ENCODE results near the gene ERCC8. TPM values are rescaled to one million over a fixed set of nuclear protein-coding genes. Genes with fewer than 3 reads are reported as not detected.

Gene ERCC8
- total and polyA plus RNA-seq, 12 donors: 3.7 to 23.3 (median 9.7) TPM

- TF ChIP-seq POLR2A (IDR thresholded peaks at IDR 0.05): no peak
- TF ChIP-seq CTCF (IDR thresholded peaks at IDR 0.05): peak in 5 of 6 experiments; percentile 12 to 63 (median 49)
- H3K4me1 ChIP-seq (replicated peaks in 1 of 2): no peaks in the 10 kb centered on the region
- no peaks in the 10 kb centered on the region for H3K27me3 ChIP-seq
- no peak overlapping the region for H3K27ac ChIP-seq
- no peak for DNase-seq
- no peaks in the 10 kb centered on the region for H3K9me3 ChIP-seq (replicated peaks in 1 of 3)
- no peak overlapping the region for H3K4me3 ChIP-seq
- H3K36me3 ChIP-seq (replicated peaks in 1 of 2): no peaks in the 10 kb centered on the region
- intact Hi-C loops (cut with DNase I): loop anchor here in 1 of 2 donors (10.0 kb wide), 1 partner anchor 976 kb away; no protein-coding TSS in a partner anchor
These were observed 14.3 kb upstream of the ERCC8 start for GRCh38 chr5:60959156-60959555.

- no peak overlapping the region for H3K4me3 ChIP-seq
- intact Hi-C loops (cut with DNase I): loop anchor here in 1 of 2 donors (10.0 kb wide), 1 partner anchor 976 kb away; no protein-coding TSS in a partner anchor
These were observed 13.8 kb upstream of the ERCC8 start for GRCh38 chr5:60958712-60959111.

GRCh38 chr5:60958088-60958487 is 13.2 kb upstream of the ERCC8 start:
- DNase-seq: no peak
- Histone ChIP-seq H3K4me3 (no peak overlapping the region), H3K4me1 (replicated peaks in 1 of 2) (no peaks in the 10 kb centered on the region), H3K9me3 (replicated peaks in 1 of 3) (no peaks in the 10 kb centered on the region), H3K36me3 (replicated peaks in 1 of 2) (no peaks in the 10 kb centered on the region), H3K27me3 (no peaks in the 10 kb centered on the region), H3K27ac (no peak overlapping the region)
- TF ChIP-seq CTCF (IDR thresholded peaks at IDR 0.05): no peak
- no peak for TF ChIP-seq POLR2A (IDR thresholded peaks at IDR 0.05)
- intact Hi-C loops (cut with DNase I): loop anchor here in 1 of 2 donors (10.0 kb wide), 1 partner anchor 977 kb away; no protein-coding TSS in a partner anchor

More at GRCh38 chr5:60958712-60959111, 13.8 kb upstream of the ERCC8 start:
- no peaks in the 10 kb centered on the region for H3K4me1 ChIP-seq (replicated peaks in 1 of 2)
- WGBS, 4 donors: 93 to 97% (median 96%) methylated on average over 2 of the region's 2 CpGs
- no peak for DNase-seq
- no peak for TF ChIP-seq POLR2A (IDR thresholded peaks at IDR 0.05)
- no peak for TF ChIP-seq CTCF (IDR thresholded peaks at IDR 0.05)
- no peaks in the 10 kb centered on the region for H3K36me3 ChIP-seq (replicated peaks in 1 of 2)
- H3K27me3 ChIP-seq: no peaks in the 10 kb centered on the region
- H3K27ac ChIP-seq: no peak overlapping the region
- H3K9me3 ChIP-seq (replicated peaks in 1 of 3): no peaks in the 10 kb centered on the region

- Histone ChIP-seq H3K36me3 (replicated peaks in 1 of 2) (no peaks in the 10 kb centered on the region), H3K27ac (no peak overlapping the region), H3K4me1 (replicated peaks in 1 of 2) (no peaks in the 10 kb centered on the region), H3K4me3 (no peak overlapping the region), H3K9me3 (replicated peaks in 1 of 3) (no peaks in the 10 kb centered on the region), H3K27me3 (no peaks in the 10 kb centered on the region)
- TF ChIP-seq CTCF (IDR thresholded peaks at IDR 0.05) (no peak), POLR2A (IDR thresholded peaks at IDR 0.05) (no peak)
- intact Hi-C loops (cut with DNase I): loop anchor here in 1 of 2 donors (10.0 kb wide), 1 partner anchor 980 kb away; no protein-coding TSS in a partner anchor
- 90 to 98% (median 95%) methylated on average over 3 of the region's 3 CpGs for WGBS, 4 donors
- DNase-seq: no peak
These were observed 10.4 kb upstream of the ERCC8 start for GRCh38 chr5:60955239-60955638.
